Activated CD8-positive, alpha-beta T cell treated with anti-CD3 and anti-CD28 coated beads, Interleukin-2, amount 10 ng/mL, durations not matched to agents 7 days and 5 days (primary cell): ENCODE data around the gene KIR2DL4. TPM values are rescaled to one million over a fixed set of nuclear protein-coding genes. Genes with fewer than 3 reads are reported as not detected.
"Not testable (repeated sequence)": the region's sequence is repeated elsewhere in the genome, so short reads cannot be mapped to it uniquely, and the experiment has no call there.

Experiments
- ATAC-seq: fragments of 150-1000 bp; cut with Tn5 transposase; one replicate; pipeline ENCODE4 v1.10.0; 2021; ENCODE audit warnings: moderate library complexity
- CTCF ChIA-PET: fragments of 350-600 bp; sonication (Branson Sonifier 250); formaldehyde crosslinking; loops from one replicate; lab custom pipeline; 2021; ENCODE audit warnings: antibody characterized with exemption; lab: Charles Lee
- POLR2A ChIA-PET: fragments of 350-600 bp; sonication (Branson Sonifier 250); formaldehyde crosslinking; loops from one replicate; lab custom pipeline; 2021; ENCODE audit warnings: antibody characterized with exemption; lab: Charles Lee
- DNase-seq: peaks from one replicate; pipeline ENCODE4 v3.0.0-alpha.2; 2020
- H3K27ac Mint-ChIP-seq: one replicate; pipeline ENCODE4 v1.8.0; 2021; ENCODE audit warnings: mild to moderate bottlenecking, mixed read lengths
- H3K27me3 Mint-ChIP-seq: one replicate; pipeline ENCODE4 v1.8.0; 2021; ENCODE audit warnings: low read depth, mixed read lengths
- H3K36me3 Mint-ChIP-seq: one replicate; pipeline ENCODE4 v1.8.0; 2021; ENCODE audit warnings: low read depth, mixed read lengths
- H3K4me1 Mint-ChIP-seq: one replicate; pipeline ENCODE4 v1.8.0; 2021; ENCODE audit warnings: low read depth, mixed read lengths
- H3K4me3 Mint-ChIP-seq: one replicate; pipeline ENCODE4 v1.8.0; 2021; ENCODE audit warnings: mild to moderate bottlenecking, mixed read lengths
- H3K9me3 Mint-ChIP-seq: one replicate; pipeline ENCODE4 v1.8.0; 2022; ENCODE audit warnings: mixed read lengths; ENCODE audit not compliant: insufficient read depth
- total RNA-seq, 2 experiments: library from RNA; stranded (reverse); gene quantifications; one replicate each; pipeline ENCODE4 v1.2.3, GENCODE V29; 2021

KIR2DL4 gene
- total RNA-seq, 2 experiments from 2014 or later = not detected

DNA sequence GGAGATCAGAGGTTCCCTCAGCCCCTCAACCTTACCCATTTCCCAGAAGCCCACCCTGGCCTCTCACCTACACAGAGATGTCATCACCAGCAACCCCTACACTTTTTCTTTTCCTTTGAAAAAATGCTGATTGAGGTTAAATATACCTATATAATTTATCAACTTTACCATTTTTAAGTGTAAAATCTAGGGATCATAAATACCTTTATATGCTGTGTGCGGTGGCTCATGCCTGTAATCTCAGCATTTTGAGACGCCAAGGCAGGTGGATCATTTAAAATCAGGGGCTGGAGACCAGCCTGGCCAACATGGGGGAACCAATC lies 3.1 kb downstream of the KIR2DL4 start:
- Mint-ChIP-seq H3K36me3 (no peaks in the 10 kb centered on the region), H3K4me3 (no peak overlapping the region), H3K4me1 (no peaks in the 10 kb centered on the region), H3K9me3 (no peaks in the 10 kb centered on the region), H3K27ac (no peak overlapping the region), H3K27me3 (peaks cover 20% of the 10 kb centered on the region)
- no peak for ATAC-seq
- no peak for DNase-seq
- ChIA-PET CTCF (no interaction called here), POLR2A (no interaction called here)

DNA sequence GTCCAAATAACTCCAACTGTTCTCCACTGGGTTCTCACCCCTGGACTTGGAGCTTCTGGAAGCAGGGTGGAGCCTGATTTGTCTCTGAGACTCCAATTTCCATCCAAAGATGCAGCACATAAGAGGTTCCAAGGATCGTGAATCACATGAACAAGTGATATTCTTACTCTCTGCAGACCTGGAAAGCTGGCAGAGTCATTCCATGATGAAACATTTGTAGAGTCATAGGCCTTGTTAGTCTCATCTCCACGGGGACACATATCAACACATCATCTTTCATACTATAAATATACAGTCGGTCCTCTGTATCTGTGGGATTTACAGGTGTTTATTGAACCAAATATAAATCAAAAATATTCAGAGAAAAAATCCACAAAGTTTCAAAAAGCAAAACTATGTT lies 11.2 kb downstream of the KIR2DL4 start:
- CTCF ChIA-PET, H3K9me3 Mint-ChIP-seq: not testable (repeated sequence)

GRCh38 chr19:54816251-54816650 lies 12.8 kb downstream of the KIR2DL4 start, which contains the start of gene KIR3DL1:
Gene KIR3DL1 (plus strand): TSS chr19:54816468.
- POLR2A ChIA-PET, H3K27ac Mint-ChIP-seq, H3K36me3 Mint-ChIP-seq, H3K4me3 Mint-ChIP-seq, H3K4me1 Mint-ChIP-seq, ATAC-seq, CTCF ChIA-PET, DNase-seq, H3K9me3 Mint-ChIP-seq, H3K27me3 Mint-ChIP-seq: not testable (repeated sequence)

More for the DNA sequence above, 11.2 kb downstream of the KIR2DL4 start:
- ATAC-seq, H3K27ac Mint-ChIP-seq, H3K36me3 Mint-ChIP-seq, H3K27me3 Mint-ChIP-seq, H3K4me1 Mint-ChIP-seq, H3K4me3 Mint-ChIP-seq, DNase-seq, POLR2A ChIA-PET: not testable (repeated sequence)

DNA sequence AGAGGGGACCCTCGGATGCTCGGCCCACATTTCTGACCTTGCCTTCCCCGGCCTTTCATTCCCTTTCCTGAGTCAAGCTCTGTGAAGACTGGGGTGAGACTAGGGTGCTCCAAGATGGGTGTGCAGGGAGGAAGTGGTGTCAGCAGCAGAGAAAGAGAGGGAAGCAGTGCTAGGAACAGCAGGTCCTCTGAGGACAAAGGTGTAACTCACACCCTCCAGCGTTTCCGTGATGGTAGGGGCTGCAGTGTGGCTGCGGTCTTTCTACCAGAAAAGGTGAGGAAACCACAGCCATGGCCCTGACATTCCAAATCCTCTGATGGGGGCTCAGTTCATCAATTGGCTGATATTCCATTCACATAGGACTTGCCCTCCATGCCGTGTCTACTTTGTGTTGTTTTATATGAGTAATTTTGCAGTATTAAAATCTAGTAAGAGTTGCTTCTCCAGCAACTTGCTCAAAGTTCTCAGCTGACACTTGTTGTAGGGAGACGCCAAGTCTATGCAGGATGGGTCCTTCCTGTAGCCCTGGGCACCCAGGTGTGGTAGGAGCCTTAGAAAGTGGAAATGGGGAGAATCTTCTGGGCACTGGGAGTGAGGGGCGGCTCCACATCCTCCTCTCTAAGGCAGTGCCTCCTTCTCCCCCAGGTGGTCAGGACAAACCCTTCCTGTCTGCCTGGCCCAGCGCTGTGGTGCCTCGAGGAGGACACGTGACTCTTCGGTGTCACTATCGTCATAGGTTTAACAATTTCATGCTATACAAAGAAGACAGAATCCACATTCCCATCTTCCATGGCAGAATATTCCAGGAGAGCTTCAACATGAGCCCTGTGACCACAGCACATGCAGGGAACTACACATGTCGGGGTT lies 14.5 kb downstream of the KIR2DL4 start:
- CTCF ChIA-PET = no interaction called here
- Mint-ChIP-seq H3K36me3 (no peaks in the 10 kb centered on the region), H3K27ac (no peak overlapping the region), H3K4me1 (no peaks in the 10 kb centered on the region), H3K27me3 (peaks cover 2% of the 10 kb centered on the region), H3K4me3 (no peak overlapping the region), H3K9me3 (no peaks in the 10 kb centered on the region)
- ATAC-seq = no peak
- no peak for DNase-seq
- POLR2A ChIA-PET = no interaction called here

GRCh38 chr19:54824416-54824815 lies 21.0 kb downstream of the KIR2DL4 start:
- H3K36me3 Mint-ChIP-seq, DNase-seq, POLR2A ChIA-PET, H3K4me3 Mint-ChIP-seq, CTCF ChIA-PET, H3K27ac Mint-ChIP-seq, H3K4me1 Mint-ChIP-seq, H3K27me3 Mint-ChIP-seq, H3K9me3 Mint-ChIP-seq, ATAC-seq: not testable (repeated sequence)

DNA sequence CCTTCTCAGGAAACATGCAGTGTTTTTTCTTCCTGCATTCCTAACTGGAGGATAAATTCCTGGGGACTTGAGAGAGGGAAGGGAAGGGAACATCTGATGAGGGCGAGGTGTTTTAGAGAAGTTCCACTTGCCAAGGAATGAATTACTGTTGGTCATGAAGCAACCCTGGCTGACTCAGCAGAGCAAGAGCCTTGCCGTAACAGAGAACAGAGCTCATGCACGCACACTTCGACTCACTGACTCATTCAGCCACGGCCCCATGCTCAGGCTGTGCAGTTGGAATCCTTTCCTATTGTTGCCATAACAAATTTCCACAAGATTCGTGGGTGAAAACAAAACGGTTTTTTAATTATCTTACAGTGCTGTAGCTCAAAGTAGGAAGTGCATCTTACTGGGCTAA lies 21.9 kb downstream of the KIR2DL4 start:
- H3K27ac Mint-ChIP-seq, POLR2A ChIA-PET: not testable (repeated sequence)

GRCh38 chr19:54828064-54828463 lies 24.7 kb downstream of the KIR2DL4 start:
- CTCF ChIA-PET, H3K9me3 Mint-ChIP-seq, POLR2A ChIA-PET, H3K4me3 Mint-ChIP-seq, ATAC-seq, H3K27ac Mint-ChIP-seq, H3K4me1 Mint-ChIP-seq, DNase-seq, H3K36me3 Mint-ChIP-seq, H3K27me3 Mint-ChIP-seq: not testable (repeated sequence)

More for the DNA sequence above, 21.9 kb downstream of the KIR2DL4 start:
- not testable (repeated sequence) for H3K4me1 Mint-ChIP-seq, H3K36me3 Mint-ChIP-seq, DNase-seq, H3K27me3 Mint-ChIP-seq, H3K9me3 Mint-ChIP-seq, H3K4me3 Mint-ChIP-seq, ATAC-seq
- CTCF ChIA-PET = interaction anchor here (0.6 kb wide), 1 partner anchor 166 kb away, joined by 3 read pairs; no protein-coding TSS in a partner anchor

DNA sequence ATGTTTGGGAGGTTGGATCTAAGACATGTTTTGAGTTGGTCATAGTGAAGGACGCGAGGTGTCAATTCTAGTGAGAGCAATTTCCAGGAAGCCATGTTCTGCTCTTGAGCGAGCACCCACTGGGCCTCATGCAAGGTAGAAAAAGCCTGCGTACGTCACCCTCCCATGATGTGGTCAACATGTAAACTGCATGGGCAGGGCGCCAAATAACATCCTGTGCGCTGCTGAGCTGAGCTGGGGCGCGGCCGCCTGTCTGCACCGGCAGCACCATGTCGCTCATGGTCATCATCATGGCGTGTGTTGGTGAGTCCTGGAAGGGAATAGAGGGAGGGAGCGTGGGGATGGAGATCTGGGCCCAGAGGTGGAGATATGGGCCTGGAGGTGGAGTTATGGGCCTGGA lies 29.1 kb downstream of the KIR2DL4 start, which contains the start of gene KIR2DS4:
Gene KIR2DS4, plus strand, starts transcription at position 181 of the 400 bp plus-strand sequence.
- H3K27me3 Mint-ChIP-seq, H3K4me3 Mint-ChIP-seq, CTCF ChIA-PET, DNase-seq, H3K36me3 Mint-ChIP-seq, H3K27ac Mint-ChIP-seq, POLR2A ChIA-PET, H3K9me3 Mint-ChIP-seq, H3K4me1 Mint-ChIP-seq, ATAC-seq: not testable (repeated sequence)

DNA sequence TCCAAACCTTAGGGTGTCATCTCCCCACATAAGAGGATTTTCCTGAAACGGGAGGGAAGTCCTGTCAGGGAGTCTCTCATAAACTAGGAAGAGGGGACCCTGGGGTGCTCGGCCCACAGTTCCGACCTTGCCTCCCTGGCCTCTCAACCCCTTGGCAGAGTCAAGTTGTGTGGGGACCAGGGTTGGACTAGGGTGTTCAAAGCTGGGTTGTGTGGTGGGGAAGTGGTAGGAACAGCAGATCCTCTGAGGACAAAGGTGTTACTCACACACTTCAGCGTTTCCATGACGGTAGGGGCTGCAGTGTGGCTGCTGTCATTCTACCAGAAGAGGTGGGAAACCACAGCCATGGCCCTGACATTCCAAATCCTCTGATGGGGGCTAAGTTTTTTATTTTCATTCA lies 31.7 kb downstream of the KIR2DL4 start:
- H3K4me1 Mint-ChIP-seq, ATAC-seq, H3K27ac Mint-ChIP-seq, H3K4me3 Mint-ChIP-seq, DNase-seq, H3K36me3 Mint-ChIP-seq, H3K9me3 Mint-ChIP-seq, H3K27me3 Mint-ChIP-seq, CTCF ChIA-PET, POLR2A ChIA-PET: not testable (repeated sequence)

DNA sequence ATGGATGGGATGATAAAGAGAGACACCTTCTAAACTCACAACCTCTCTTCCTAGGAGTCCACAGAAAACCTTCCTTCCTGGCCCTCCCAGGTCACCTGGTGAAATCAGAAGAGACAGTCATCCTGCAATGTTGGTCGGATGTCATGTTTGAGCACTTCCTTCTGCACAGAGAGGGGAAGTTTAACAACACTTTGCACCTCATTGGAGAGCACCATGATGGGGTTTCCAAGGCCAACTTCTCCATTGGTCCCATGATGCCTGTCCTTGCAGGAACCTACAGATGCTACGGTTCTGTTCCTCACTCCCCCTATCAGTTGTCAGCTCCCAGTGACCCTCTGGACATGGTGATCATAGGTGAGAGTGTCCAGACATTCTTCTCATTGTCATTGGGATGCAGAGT lies 34.1 kb downstream of the KIR2DL4 start:
- CTCF ChIA-PET, H3K36me3 Mint-ChIP-seq, ATAC-seq, H3K4me1 Mint-ChIP-seq, H3K27me3 Mint-ChIP-seq, DNase-seq, H3K27ac Mint-ChIP-seq, POLR2A ChIA-PET, H3K4me3 Mint-ChIP-seq, H3K9me3 Mint-ChIP-seq: not testable (repeated sequence)

- DNase-seq, H3K27me3 Mint-ChIP-seq, POLR2A ChIA-PET, H3K9me3 Mint-ChIP-seq, CTCF ChIA-PET, H3K4me1 Mint-ChIP-seq, H3K27ac Mint-ChIP-seq, H3K36me3 Mint-ChIP-seq, H3K4me3 Mint-ChIP-seq, ATAC-seq: not testable (repeated sequence)
These were observed 39.8 kb downstream of the KIR2DL4 start for GRCh38 chr19:54843171-54843570.

- ATAC-seq, CTCF ChIA-PET, H3K4me1 Mint-ChIP-seq, DNase-seq, H3K4me3 Mint-ChIP-seq, H3K27ac Mint-ChIP-seq, H3K9me3 Mint-ChIP-seq, POLR2A ChIA-PET, H3K27me3 Mint-ChIP-seq, H3K36me3 Mint-ChIP-seq: not testable (repeated sequence)
These were observed 46.7 kb downstream of the KIR2DL4 start, which contains the start of gene KIR3DL2 for GRCh38 chr19:54850061-54850640. Gene KIR3DL2 (plus strand): TSS chr19:54850443. CDS start chr19:54850476, 33 bp downstream.
